Measurements from ENCODE around the gene PROK1. TPM values are rescaled to one million over a fixed set of nuclear protein-coding genes. Genes with fewer than 3 reads are reported as not detected.

The PROK1 gene
- total RNA-seq, 1 experiment from 2014 or later: not detected

- intact Hi-C loops (cut with micrococcal nuclease): no loop called here
- Histone ChIP-seq H3K4me3 (ENCODE audit: low read length) (peak overlapping the region; percentile 92), H3K79me2 (ENCODE audit: low read length) (peaks cover 29% of the 10 kb centered on the region), H3K4me2 (ENCODE audit: low read length) (peak overlapping the region; percentile 97), H4K20me1 (ENCODE audit: low read length) (no peaks in the 10 kb centered on the region), H2AFZ (ENCODE audit: low read length) (no peak overlapping the region), H3K9ac (ENCODE audit: low read length) (no peak overlapping the region), H3F3A (ENCODE audit: low read length, unreplicated experiment) (no peaks in the 10 kb centered on the region), H3K9me2 (replicated peaks; ENCODE audit: low read length) (no peaks in the 10 kb centered on the region), H3K4me1 (ENCODE audit: insufficient read depth, low read length) (peaks cover 8% of the 10 kb centered on the region; the same call in 1 of the 2 replicates), H3K27ac (ENCODE audit: low read length) (no peak overlapping the region), H3K36me3 (ENCODE audit: low read depth, low read length) (peaks cover 17% of the 10 kb centered on the region), H3K9me3 (ENCODE audit: low read length) (no peaks in the 10 kb centered on the region), H3K27me3 (ENCODE audit: low read length) (no peaks in the 10 kb centered on the region)
- POLR2A ChIA-PET (ENCODE audit: unreplicated experiment): interaction anchor here (0.7 kb wide), 1 partner anchor 32 kb away, joined by 3 read pairs; no protein-coding TSS in a partner anchor
- no peak for TF ChIP-seq CTCF (conservative IDR thresholded peaks at IDR 0.05; ENCODE audit: low read depth, low read length)
- TF ChIP-seq EZH2 (IDR thresholded peaks at IDR 0.05; ENCODE audit: low read length, unreplicated experiment): no peak
- no peak for TF ChIP-seq EZH2phosphoT487 (IDR thresholded peaks at IDR 0.05; ENCODE audit: borderline replicate concordance, low read length)
- peak; percentile 58 for DNase-seq
- no TSS peak for BruUV-seq (replicated peaks)
- no peak for ATAC-seq
- CTCF ChIA-PET: interaction anchor here (0.6 to 1.8 kb wide), 3 partner anchors 52 to 201 kb away, joined by 3 to 9 read pairs (median 3); no protein-coding TSS in a partner anchor
Measured at GRCh38 chr1:110408488-110408887, 42.5 kb upstream of the PROK1 start.

- no peak for DNase-seq
- no TSS peak for BruUV-seq (replicated peaks)
- Histone ChIP-seq H3K36me3 (ENCODE audit: low read depth, low read length) (peaks cover 9% of the 10 kb centered on the region), H4K20me1 (ENCODE audit: low read length) (no peaks in the 10 kb centered on the region), H3F3A (ENCODE audit: low read length, unreplicated experiment) (no peaks in the 10 kb centered on the region), H3K27me3 (ENCODE audit: low read length) (no peaks in the 10 kb centered on the region), H3K9me3 (ENCODE audit: low read length) (no peaks in the 10 kb centered on the region), H3K9me2 (replicated peaks; ENCODE audit: low read length) (no peaks in the 10 kb centered on the region), H3K4me3 (ENCODE audit: low read length) (no peak overlapping the region), H3K4me2 (ENCODE audit: low read length) (no peak overlapping the region), H3K4me1 (ENCODE audit: insufficient read depth, low read length) (peaks cover 8% of the 10 kb centered on the region; the same call in 1 of the 2 replicates), H3K9ac (ENCODE audit: low read length) (no peak overlapping the region), H3K27ac (ENCODE audit: low read length) (no peak overlapping the region), H3K79me2 (ENCODE audit: low read length) (peaks cover 29% of the 10 kb centered on the region), H2AFZ (ENCODE audit: low read length) (no peak overlapping the region)
- TF ChIP-seq EZH2 (IDR thresholded peaks at IDR 0.05; ENCODE audit: low read length, unreplicated experiment): no peak
- no peak for TF ChIP-seq EZH2phosphoT487 (IDR thresholded peaks at IDR 0.05; ENCODE audit: borderline replicate concordance, low read length)
- TF ChIP-seq CTCF (conservative IDR thresholded peaks at IDR 0.05; ENCODE audit: low read depth, low read length): no peak
- POLR2A ChIA-PET (ENCODE audit: unreplicated experiment): no interaction called here
- CTCF ChIA-PET: interaction anchor here (1.8 kb wide), 1 partner anchor 51 kb away, joined by 9 read pairs; no protein-coding TSS in a partner anchor
- intact Hi-C loops (cut with micrococcal nuclease): no loop called here
- no peak for ATAC-seq
Measured at GRCh38 chr1:110409316-110409715, 41.6 kb upstream of the PROK1 start.

- H3K4me3 ChIP-seq (ENCODE audit: low read length): no peak overlapping the region
- H3K9ac ChIP-seq (ENCODE audit: low read length): no peak overlapping the region
- BruUV-seq (replicated peaks): no TSS peak
- no peaks in the 10 kb centered on the region for H3K9me2 ChIP-seq (replicated peaks; ENCODE audit: low read length)
- no peaks in the 10 kb centered on the region for H3F3A ChIP-seq (ENCODE audit: low read length, unreplicated experiment)
- H3K4me2 ChIP-seq (ENCODE audit: low read length): no peak overlapping the region
- no peaks in the 10 kb centered on the region for H3K27me3 ChIP-seq (ENCODE audit: low read length)
- H3K36me3 ChIP-seq (ENCODE audit: low read depth, low read length): no peaks in the 10 kb centered on the region
- intact Hi-C loops (cut with micrococcal nuclease): loop anchor here (5.0 to 10.0 kb wide), 2 partner anchors 204 to 209 kb away; no protein-coding TSS in a partner anchor
- no peak overlapping the region for H2AFZ ChIP-seq (ENCODE audit: low read length)
- no peaks in the 10 kb centered on the region for H4K20me1 ChIP-seq (ENCODE audit: low read length)
- CTCF ChIA-PET: interaction anchor here (0.7 to 1.6 kb wide), 2 partner anchors 30 to 85 kb away, joined by 3 to 9 read pairs; no protein-coding TSS in a partner anchor
- no peaks in the 10 kb centered on the region for H3K9me3 ChIP-seq (ENCODE audit: low read length)
- peaks cover 21% of the 10 kb centered on the region for H3K79me2 ChIP-seq (ENCODE audit: low read length)
- no peak for ATAC-seq
- H3K27ac ChIP-seq (ENCODE audit: low read length): no peak overlapping the region
- POLR2A ChIA-PET (ENCODE audit: unreplicated experiment): no interaction called here
- no peak for DNase-seq
- TF ChIP-seq CTCF (conservative IDR thresholded peaks at IDR 0.05; ENCODE audit: low read depth, low read length) (no peak), EZH2 (IDR thresholded peaks at IDR 0.05; ENCODE audit: low read length, unreplicated experiment) (no peak), EZH2phosphoT487 (IDR thresholded peaks at IDR 0.05; ENCODE audit: borderline replicate concordance, low read length) (no peak)
- H3K4me1 ChIP-seq (ENCODE audit: insufficient read depth, low read length): peaks cover 8% of the 10 kb centered on the region; the same call in 1 of the 2 replicates
Measured at GRCh38 chr1:110411173-110411735, 39.7 kb upstream of the PROK1 start.
